CD4-positive, alpha-beta T cell treated with Interleukin-4 for 1 hour (primary cell): Measurements from ENCODE around the gene MEX3A.
A peak's percentile ranks its signal among the peaks of the same experiment; 100 is the strongest.

Experiments used
- DNase-seq, 2 donors: peaks; one replicate each; pipeline ENCODE4 v3.0.0-alpha.2; 2020 to 2022

Gene MEX3A

GRCh38 chr1:156118177-156118868 lies 36.1 kb upstream of the MEX3A start:
- peak in 1 of 2 donors; percentile 33 for DNase-seq

- DNase-seq: peak in 1 of 2 donors; percentile 30
Measured at GRCh38 chr1:156117414-156118176, 35.3 kb upstream of the MEX3A start.

- peak in 1 of 2 donors; percentile 21 for DNase-seq
Measured at GRCh38 chr1:156116731-156117130, 34.5 kb upstream of the MEX3A start.

- peak in 1 of 2 donors; percentile 39 for DNase-seq
Measured at GRCh38 chr1:156115514-156116374, 33.5 kb upstream of the MEX3A start.

GRCh38 chr1:156114919-156115513 lies 32.8 kb upstream of the MEX3A start:
- no peak for DNase-seq

GRCh38 chr1:156114101-156114918 lies 32.0 kb upstream of the MEX3A start, which contains the start of gene LMNA:
TSS of gene LMNA (plus strand) at chr1:156114711. CDS start at chr1:156114919, 208 bp downstream.
- DNase-seq: peak; percentile 85 to 88

GRCh38 chr1:156113282-156113950 lies 31.2 kb upstream of the MEX3A start:
- DNase-seq: no peak

GRCh38 chr1:156112276-156113137 lies 30.2 kb upstream of the MEX3A start:
- no peak for DNase-seq

GRCh38 chr1:156111355-156111962 lies 29.2 kb upstream of the MEX3A start:
- DNase-seq: no peak

GRCh38 chr1:156110252-156110651 lies 28.0 kb upstream of the MEX3A start:
- DNase-seq: no peak

- no peak for DNase-seq
Measured at GRCh38 chr1:156108664-156109241, 26.5 kb upstream of the MEX3A start.

- no peak for DNase-seq
Measured at GRCh38 chr1:156108057-156108456, 25.8 kb upstream of the MEX3A start.

- no peak for DNase-seq
Measured at GRCh38 chr1:156106624-156107488, 24.6 kb upstream of the MEX3A start.

GRCh38 chr1:156104861-156105832 lies 22.9 kb upstream of the MEX3A start:
- no peak for DNase-seq

- DNase-seq: peak; percentile 88 to 89
Measured at GRCh38 chr1:156104065-156104810, 22.0 kb upstream of the MEX3A start.

- peak in 1 of 2 donors; percentile 50 for DNase-seq
Measured at GRCh38 chr1:156103521-156103947, 21.3 kb upstream of the MEX3A start.
